B cell (primary cell): Measurements from ENCODE around the gene MLEC. TPM values are rescaled to one million over a fixed set of nuclear protein-coding genes. Genes with fewer than 3 reads are reported as not detected.

Experiments used
- ATAC-seq: fragments of 200-7000 bp; cut with Tn5 transposase; one replicate; pipeline ENCODE4 v1.10.0; 2021; ENCODE audit warnings: low read depth, mild to moderate bottlenecking, moderate number of reproducible peaks, moderate library complexity
- CTCF ChIA-PET: fragments of 350-600 bp; sonication (Branson Sonifier 250); formaldehyde crosslinking; loops from one replicate; lab custom pipeline; 2021; ENCODE audit warnings: antibody characterized with exemption, inconsistent platforms; lab: Charles Lee
- POLR2A ChIA-PET: fragments of 350-600 bp; sonication (Branson Sonifier 250); formaldehyde crosslinking; loops from one replicate; lab custom pipeline; 2021; ENCODE audit warnings: antibody characterized with exemption; lab: Charles Lee
- DNase-seq: peaks from one replicate; pipeline ENCODE4 v3.0.0; 2013
- H2AFZ ChIP-seq: 2 replicates; pipeline ENCODE4 v1.6.1; 2012; ENCODE audit warnings: mild to moderate bottlenecking, low read depth, low read length; ENCODE audit not compliant: insufficient read depth, poor library complexity, severe bottlenecking
- H3K27ac ChIP-seq, 2 donors: 1 replicate in 1 of 2; 2 replicates in 1 of 2; pipeline ENCODE4 v1.5.1; 2012 to 2013; ENCODE audit warnings: low read length in 2 of 2, mild to moderate bottlenecking in 2 of 2, moderate library complexity in 1 of 2
- H3K27me3 ChIP-seq, 4 experiments: fragments of 200-600 bp in 1 of 4; sonication (generic) in 1 of 4; replicated peaks in 1 of 4; 1 replicate in 2 of 4; 2 replicates in 2 of 4; pipeline versions ENCODE4 v1.6.1 to v1.7.0; 2013 to 2016; ENCODE audit warnings: low read length in 3 of 4, mild to moderate bottlenecking in 2 of 4, mixed read lengths in 1 of 4, moderate library complexity in 1 of 4; ENCODE audit not compliant: insufficient read depth in 4 of 4, control insufficient read depth in 3 of 4; ENCODE audit errors: control extremely low read depth in 1 of 4
- H3K36me3 ChIP-seq, 2 experiments: replicated peaks in 1 of 2; 1 replicate in 1 of 2; 2 replicates in 1 of 2; pipeline versions ENCODE4 v1.6.1 to v1.7.1; 2013; ENCODE audit warnings: low read length in 1 of 2; ENCODE audit not compliant: insufficient read depth in 2 of 2, control insufficient read depth in 1 of 2; ENCODE audit errors: control extremely low read depth in 1 of 2, extremely low read depth in 1 of 2
- H3K4me1 ChIP-seq, 2 donors: fragments of 200-600 bp in 1 of 2; sonication (generic) in 1 of 2; 1 replicate in 1 of 2; 2 replicates in 1 of 2; pipeline versions ENCODE4 v1.5.1 to v1.6.1; 2013 to 2017; ENCODE audit warnings: low read length in 2 of 2; ENCODE audit not compliant: control insufficient read depth in 2 of 2, insufficient read depth in 2 of 2
- H3K4me2 ChIP-seq: replicated peaks from 2 replicates; pipeline ENCODE3; 2012; ENCODE audit warnings: mild to moderate bottlenecking, low read depth, low read length; ENCODE audit not compliant: poor library complexity, severe bottlenecking
- H3K4me3 ChIP-seq, 5 experiments: fragments of 200-600 bp in 1 of 5; sonication (generic) in 1 of 5; 1 replicate in 3 of 5; 2 replicates in 2 of 5; pipeline versions ENCODE4 v1.5.1 to v1.7.0; 2011 to 2016; ENCODE audit warnings: low read length in 4 of 5, mild to moderate bottlenecking in 4 of 5, low read depth in 2 of 5, control low read depth in 1 of 5, moderate library complexity in 1 of 5; ENCODE audit not compliant: insufficient read depth in 1 of 5; ENCODE audit errors: control extremely low read depth in 1 of 5, extremely low read depth in 1 of 5
- H3K79me2 ChIP-seq: fragments of 200-600 bp; sonication (generic); one replicate; pipeline ENCODE4 v1.6.0; 2016; ENCODE audit warnings: low read length; ENCODE audit not compliant: control insufficient read depth, insufficient read depth
- H3K9ac ChIP-seq: fragments of 200-600 bp; sonication (generic); 2 replicates; pipeline ENCODE4 v1.6.1; 2017; ENCODE audit warnings: mild to moderate bottlenecking, low read length, moderate library complexity
- H3K9me3 ChIP-seq, 3 donors: one replicate each; pipeline versions ENCODE4 v1.6.1 to v1.7.1; 2013; ENCODE audit warnings: low read length in 2 of 3; ENCODE audit not compliant: control insufficient read depth in 2 of 3, insufficient read depth in 1 of 3; ENCODE audit errors: control extremely low read depth in 1 of 3
- H4K20me1 ChIP-seq: 2 replicates; pipeline ENCODE4 v1.6.0; 2012; ENCODE audit warnings: mild to moderate bottlenecking, low read length; ENCODE audit not compliant: insufficient read depth, control insufficient read depth, poor library complexity, severe bottlenecking
- H3K27ac Mint-ChIP-seq: one replicate; pipeline ENCODE4 v1.8.0; 2021; ENCODE audit warnings: mixed read lengths
- H3K27me3 Mint-ChIP-seq: one replicate; pipeline ENCODE4 v1.8.0; 2021; ENCODE audit warnings: mixed read lengths
- H3K4me1 Mint-ChIP-seq: one replicate; pipeline ENCODE4 v1.8.0; 2021; ENCODE audit warnings: mixed read lengths
- H3K4me3 Mint-ChIP-seq: one replicate; pipeline ENCODE4 v1.8.0; 2021; ENCODE audit warnings: mixed read lengths
- H3K9me3 Mint-ChIP-seq: one replicate; pipeline ENCODE4 v1.8.0; 2022; ENCODE audit warnings: mixed read lengths; ENCODE audit not compliant: insufficient read depth
- CTCF ChIP-seq: fragments of 200-600 bp; IDR thresholded peaks from one replicate; pipeline ENCODE4 v1.8.0; 2022; ENCODE audit warnings: antibody characterized with exemption, mild to moderate bottlenecking
- EZH2 ChIP-seq: IDR thresholded peaks from 2 replicates; pipeline ENCODE4 v1.6.1; 2012; ENCODE audit warnings: borderline replicate concordance, low read depth, mild to moderate bottlenecking, moderate library complexity, low read length; ENCODE audit not compliant: insufficient read depth, poor library complexity, severe bottlenecking
- WGBS: methylation state at CpG from one replicate; pipeline ENCODE4 v1.1.5; 2013; ENCODE audit warnings: missing lambda C conversion rate; ENCODE audit not compliant: insufficient coverage; 5-methylcytosine and 5-hydroxymethylcytosine counted together
- intact Hi-C: fragments of 100-400 bp; cut with micrococcal nuclease; formaldehyde crosslinking; loops from one replicate; pipeline ENCODE4 v1.10.0; 2022
- polyA plus RNA-seq: library from polyadenylated mRNA; depleted of rRNA; stranded (reverse); fragments of >200 nt; gene quantifications from 2 replicates; pipeline ENCODE4 v1.2.3, GENCODE V29; 2012
- total RNA-seq, 2 donors: library from RNA; stranded (reverse); fragments of 120-200 nt in 1 of 2; gene quantifications; 1 replicate in 1 of 2; 2 replicates in 1 of 2; pipeline versions ENCODE4 v1.2.3 to v1.2.4, GENCODE V29; 2013 to 2022

MLEC gene
- total and polyA plus RNA-seq, 2 donors (not counting 1 experiment from before 2014, with no cell fraction given) = 5.5 to 52.6 TPM

GRCh38 chr12:120668091-120668867, 18.7 kb upstream of the MLEC start:
- H3K36me3 ChIP-seq = no peaks in the 10 kb centered on the region
- no peak for TF ChIP-seq EZH2
- TF ChIP-seq CTCF = no peak
- Mint-ChIP-seq H3K27ac (peak overlapping the region; percentile 33), H3K4me3 (peak overlapping the region; percentile 33), H3K27me3 (peaks cover 8% of the 10 kb centered on the region), H3K9me3 (no peaks in the 10 kb centered on the region), H3K4me1 (peaks cover 61% of the 10 kb centered on the region)
- no peaks in the 10 kb centered on the region for H3K79me2 ChIP-seq
- intact Hi-C loops = loop anchor here (2.0 to 5.0 kb wide), 2 partner anchors 19 to 44 kb away; partner anchors contain the start of gene UNC119B
- ATAC-seq (no peak), DNase-seq (no peak)
- CTCF ChIA-PET = interaction anchor here (1.0 to 15.8 kb wide), 4 partner anchors 10 to 178 kb away, joined by 3 to 204 read pairs (median 6); no protein-coding TSS in a partner anchor
- no peak overlapping the region for H3K27ac ChIP-seq
- WGBS = 80% methylated on average over 20 of the region's 20 CpGs
- peaks cover 0 to 4% (median 0%) of the 10 kb centered on the region in 3 donors for H3K9me3 ChIP-seq
- no peak overlapping the region for H3K9ac ChIP-seq
- POLR2A ChIA-PET = interaction anchor here (0.9 kb wide), 1 partner anchor 15 kb away, joined by 3 read pairs; no protein-coding TSS in a partner anchor
- peaks cover 0 to 4% (median 2%) of the 10 kb centered on the region in 4 experiments for H3K27me3 ChIP-seq
- H4K20me1 ChIP-seq = no peaks in the 10 kb centered on the region
- H3K4me1 ChIP-seq = peaks cover 55 to 65% of the 10 kb centered on the region in 2 donors
- H3K4me2 ChIP-seq = peak overlapping the region; percentile 70
- H2AFZ ChIP-seq = no peak overlapping the region
- no peak overlapping the region for H3K4me3 ChIP-seq
